GM23338 (cell line): ENCODE results near the gene RNF150.

ENCODE experiments used
- CREB1 ChIP-seq: fragments of 250-450 bp; sonication (Bioruptor Pico); IDR thresholded peaks from 2 replicates; pipeline ENCODE4 v1.5.0; 2020; ENCODE audit warnings: low read depth, mild to moderate bottlenecking, moderate library complexity
- CTCF ChIP-seq, 2 experiments: fragments of 200-600 bp in 1 of 2; sonication (generic) in 1 of 2; conservative IDR thresholded peaks; 2 replicates each; pipeline versions ENCODE4 v1.5.1 to v1.6.1; 2016 to 2017; ENCODE audit warnings: antibody characterized with exemption in 2 of 2, low read depth in 2 of 2, mild to moderate bottlenecking in 2 of 2, moderate library complexity in 1 of 2
- ETS1 ChIP-seq: IDR thresholded peaks from 2 replicates; pipeline ENCODE4 v1.6.1; 2016; ENCODE audit warnings: antibody characterized with exemption
- EZH2 ChIP-seq: fragments of 200-600 bp; sonication (generic); IDR thresholded peaks from one replicate; pipeline ENCODE4 v1.8.0; 2017; ENCODE audit warnings: antibody characterized with exemption, mild to moderate bottlenecking, low read depth; ENCODE audit not compliant: unreplicated experiment
- EZH2phosphoT487 ChIP-seq: fragments of 200-600 bp; sonication (generic); IDR thresholded peaks from one replicate; pipeline ENCODE4 v1.8.1; 2018; ENCODE audit warnings: antibody characterized with exemption; ENCODE audit not compliant: unreplicated experiment
- JUNB ChIP-seq: IDR thresholded peaks from one replicate; pipeline ENCODE4 v1.6.1; 2016; ENCODE audit warnings: antibody characterized with exemption; ENCODE audit not compliant: unreplicated experiment
- POLR2AphosphoS5 ChIP-seq: IDR thresholded peaks from 2 replicates; pipeline ENCODE4 v1.6.1; 2016; ENCODE audit warnings: antibody characterized with exemption, low read depth
- ZNF331 ChIP-seq: fragments of 250-450 bp; sonication (Bioruptor Pico); IDR thresholded peaks from 2 replicates; pipeline ENCODE4 v1.5.0; 2020; ENCODE audit warnings: low read depth, mild to moderate bottlenecking, moderate library complexity
- TF ChIP-seq, protein P1 (sequence below): IDR thresholded peaks from one replicate; pipeline ENCODE4 v1.6.1; 2018; ENCODE audit warnings: antibody characterized with exemption; ENCODE audit not compliant: unreplicated experiment

DNA sequence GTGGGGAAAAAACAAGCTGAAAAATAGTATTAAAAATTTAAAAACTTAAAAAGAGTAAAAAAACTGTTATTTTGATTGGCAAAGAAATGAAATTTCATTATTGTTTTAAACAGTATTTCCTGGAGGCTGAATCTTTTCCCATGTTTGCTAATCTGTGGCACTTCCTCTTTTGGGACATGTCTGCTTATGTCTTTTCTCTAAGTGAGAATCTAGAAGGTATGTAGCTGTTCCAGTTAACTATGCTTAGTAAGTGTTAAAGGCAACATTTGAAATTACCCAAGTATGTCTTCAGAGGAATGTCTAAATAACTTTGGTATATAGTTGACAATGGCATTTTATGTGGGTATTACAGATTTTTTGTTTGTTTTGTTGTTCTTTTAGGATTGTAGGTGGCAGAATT lies 295.5 kb downstream of the RNF150 start:
- TF ChIP-seq CTCF (conservative IDR thresholded peaks at IDR 0.05; ENCODE audit: low read depth in 2 of 2) (no peak), ETS1 (no peak), EZH2phosphoT487 (no peak), JUNB (no peak), EZH2 (no peak), POLR2AphosphoS5 (no peak), CREB1 (CRISPR knock-in tag) (no peak), ZNF331 (CRISPR knock-in tag) (no peak)
- TF ChIP-seq, protein P1, sequence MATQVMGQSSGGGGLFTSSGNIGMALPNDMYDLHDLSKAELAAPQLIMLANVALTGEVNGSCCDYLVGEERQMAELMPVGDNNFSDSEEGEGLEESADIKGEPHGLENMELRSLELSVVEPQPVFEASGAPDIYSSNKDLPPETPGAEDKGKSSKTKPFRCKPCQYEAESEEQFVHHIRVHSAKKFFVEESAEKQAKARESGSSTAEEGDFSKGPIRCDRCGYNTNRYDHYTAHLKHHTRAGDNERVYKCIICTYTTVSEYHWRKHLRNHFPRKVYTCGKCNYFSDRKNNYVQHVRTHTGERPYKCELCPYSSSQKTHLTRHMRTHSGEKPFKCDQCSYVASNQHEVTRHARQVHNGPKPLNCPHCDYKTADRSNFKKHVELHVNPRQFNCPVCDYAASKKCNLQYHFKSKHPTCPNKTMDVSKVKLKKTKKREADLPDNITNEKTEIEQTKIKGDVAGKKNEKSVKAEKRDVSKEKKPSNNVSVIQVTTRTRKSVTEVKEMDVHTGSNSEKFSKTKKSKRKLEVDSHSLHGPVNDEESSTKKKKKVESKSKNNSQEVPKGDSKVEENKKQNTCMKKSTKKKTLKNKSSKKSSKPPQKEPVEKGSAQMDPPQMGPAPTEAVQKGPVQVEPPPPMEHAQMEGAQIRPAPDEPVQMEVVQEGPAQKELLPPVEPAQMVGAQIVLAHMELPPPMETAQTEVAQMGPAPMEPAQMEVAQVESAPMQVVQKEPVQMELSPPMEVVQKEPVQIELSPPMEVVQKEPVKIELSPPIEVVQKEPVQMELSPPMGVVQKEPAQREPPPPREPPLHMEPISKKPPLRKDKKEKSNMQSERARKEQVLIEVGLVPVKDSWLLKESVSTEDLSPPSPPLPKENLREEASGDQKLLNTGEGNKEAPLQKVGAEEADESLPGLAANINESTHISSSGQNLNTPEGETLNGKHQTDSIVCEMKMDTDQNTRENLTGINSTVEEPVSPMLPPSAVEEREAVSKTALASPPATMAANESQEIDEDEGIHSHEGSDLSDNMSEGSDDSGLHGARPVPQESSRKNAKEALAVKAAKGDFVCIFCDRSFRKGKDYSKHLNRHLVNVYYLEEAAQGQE: no peak
